K562 (cell line): ENCODE results near the gene LRRC8E. TPM values are rescaled to one million over a fixed set of nuclear protein-coding genes. Genes with fewer than 3 reads are reported as not detected.

ENCODE experiments used
- CBX2 ChIP-seq: fragments of 200-600 bp; sonication (generic); IDR thresholded peaks from one replicate; pipeline ENCODE4 v1.6.1; 2012; ENCODE audit warnings: mild to moderate bottlenecking, low read length, inconsistent platforms; ENCODE audit not compliant: insufficient read depth, poor library complexity, severe bottlenecking
- CHD7 ChIP-seq: fragments of 200-600 bp; sonication (generic); IDR thresholded peaks from one replicate; pipeline ENCODE4 v1.6.1; 2012; ENCODE audit warnings: mild to moderate bottlenecking, low read depth, low read length, inconsistent platforms
- NELFE ChIP-seq: IDR thresholded peaks from 2 replicates; pipeline ENCODE4 v1.6.1; 2011; ENCODE audit warnings: mild to moderate bottlenecking; ENCODE audit not compliant: insufficient read depth, insufficient read length
- NFYB ChIP-seq: IDR thresholded peaks from 2 replicates; pipeline ENCODE4 v1.6.1; 2011; ENCODE audit warnings: mild to moderate bottlenecking, moderate library complexity; ENCODE audit not compliant: insufficient read length; ENCODE audit errors: extremely low read depth
- PCBP1 ChIP-seq: fragments of 200-400 bp; formaldehyde crosslinking; IDR thresholded peaks from 2 replicates; pipeline ENCODE4 v1.6.1; 2018; ENCODE audit warnings: mild to moderate bottlenecking, low read depth, low read length; ENCODE audit not compliant: poor library complexity, severe bottlenecking
- POLR2A ChIP-seq: fragments of 450-650 bp; conservative IDR thresholded peaks from 2 replicates; pipeline ENCODE4 v1.6.1; 2016
- SETDB1 ChIP-seq: IDR thresholded peaks from one replicate; pipeline ENCODE4 v1.6.1; 2012; ENCODE audit warnings: low read length, control low read depth, inconsistent platforms
- SIRT6 ChIP-seq: IDR thresholded peaks from one replicate; pipeline ENCODE4 v1.6.1; 2012; ENCODE audit warnings: low read depth, mild to moderate bottlenecking, control low read depth, inconsistent platforms, low read length, moderate library complexity
- TSHZ1 ChIP-seq: fragments of 250-450 bp; sonication (Bioruptor Pico); IDR thresholded peaks from 2 replicates; pipeline ENCODE4 v1.4.0; 2020; ENCODE audit warnings: mild to moderate bottlenecking, moderate library complexity
- ZZZ3 ChIP-seq: fragments of 450-650 bp; IDR thresholded peaks from 2 replicates; pipeline ENCODE4 v1.6.1; 2016; ENCODE audit warnings: antibody characterized with exemption, mild to moderate bottlenecking, moderate library complexity
- polyA plus RNA-seq, 8 experiments: library from polyadenylated mRNA; depleted of rRNA in 4 of 8; stranded (reverse) in 5 of 8; unstranded in 3 of 8; fragments of >200 nt; fragmentation: Nextera tagmentation in 2 of 8; fragmentation: Illumina TruSeq in 1 of 8; extraction: Ambion mirVana in 2 of 8; extraction: Trizol in 1 of 8; gene quantifications; 2 replicates each; pipeline versions ENCODE4 v1.2.1 to v1.2.3, GENCODE V29; 2011 to 2014; ENCODE audit warnings: inconsistent platforms in 1 of 8, missing spikeins in 1 of 8
- total RNA-seq, 7 experiments: library from RNA; depleted of rRNA in 6 of 7; stranded (reverse); fragments of >200 nt in 6 of 7; fragmentation: Illumina TruSeq in 2 of 7; extraction: Trizol in 2 of 7; gene quantifications; 2 replicates each; pipeline versions ENCODE4 v1.2.1 to v1.2.3, GENCODE V29; 2011 to 2021; ENCODE audit warnings: low replicate concordance in 1 of 7

The LRRC8E gene
- total and polyA plus RNA-seq, 9 of the 15 experiments (the other 6 are each of a cell fraction or from before 2014, with no cell fraction given), result 0.08 to 5.7 (median 3.5) TPM; not detected in 1

- TF ChIP-seq CHD7 (no peak), TSHZ1 (no peak), SIRT6 (no peak), NELFE (no peak), POLR2A (peak; percentile 81), NFYB (no peak), SETDB1 (no peak), PCBP1 (peak; percentile 86), ZZZ3 (no peak), CBX2 (no peak)
Measured at GRCh38 chr19:7919610-7920518, 31.6 kb downstream of the LRRC8E start, which contains the start of gene SNAPC2 (continued).
